Activated CD8-positive, alpha-beta memory T cell treated with anti-CD3 and anti-CD28 coated beads, Interleukin-2, amount 10 ng/mL, durations not matched to agents 7 days and 5 days (primary cell): Measurements from ENCODE around the gene LRPPRC. TPM values are rescaled to one million over a fixed set of nuclear protein-coding genes. Genes with fewer than 3 reads are reported as not detected.

ENCODE experiments used
- ATAC-seq: fragments of 150-1000 bp; cut with Tn5 transposase; one replicate; pipeline ENCODE4 v1.10.0; 2021; ENCODE audit warnings: moderate library complexity
- CTCF ChIA-PET: fragments of 350-600 bp; sonication (Branson Sonifier 250); formaldehyde crosslinking; loops from one replicate; lab custom pipeline; 2021; ENCODE audit warnings: antibody characterized with exemption; lab: Charles Lee
- DNase-seq: peaks from one replicate; pipeline ENCODE4 v3.0.0-alpha.2; 2020
- H3K27ac Mint-ChIP-seq: one replicate; pipeline ENCODE4 v1.8.0; 2021; ENCODE audit warnings: mild to moderate bottlenecking, mixed read lengths
- H3K27me3 Mint-ChIP-seq: one replicate; pipeline ENCODE4 v1.8.0; 2021; ENCODE audit warnings: mixed read lengths
- H3K36me3 Mint-ChIP-seq: one replicate; pipeline ENCODE4 v1.8.0; 2021; ENCODE audit warnings: mild to moderate bottlenecking, mixed read lengths
- H3K4me1 Mint-ChIP-seq: one replicate; pipeline ENCODE4 v1.8.0; 2021; ENCODE audit warnings: mixed read lengths
- H3K4me3 Mint-ChIP-seq: one replicate; pipeline ENCODE4 v1.8.0; 2021; ENCODE audit warnings: mild to moderate bottlenecking, moderate library complexity, mixed read lengths
- H3K9me3 Mint-ChIP-seq: one replicate; pipeline ENCODE4 v1.8.0; 2022; ENCODE audit warnings: low read depth, mixed read lengths
- total RNA-seq, 2 experiments: library from RNA; stranded (reverse); gene quantifications; one replicate each; pipeline ENCODE4 v1.2.3, GENCODE V29; 2021

LRPPRC gene
- total RNA-seq, 2 experiments from 2014 or later, result 70.0 to 103 TPM

- no peaks in the 10 kb centered on the region for H3K9me3 Mint-ChIP-seq
- no peaks in the 10 kb centered on the region for H3K4me1 Mint-ChIP-seq
- DNase-seq, result peak; percentile 26
- CTCF ChIA-PET, result no interaction called here
- H3K27me3 Mint-ChIP-seq, result peaks cover 19% of the 10 kb centered on the region
- no peak for ATAC-seq
- no peak within 1 kb of the TSS for H3K27ac Mint-ChIP-seq
- H3K4me3 Mint-ChIP-seq, result no peak within 1 kb of the TSS
- H3K36me3 Mint-ChIP-seq, result no peaks in the 10 kb centered on the region
These were observed 157.1 kb downstream of the LRPPRC start, which contains the start of the genes ABCG5 and ABCG8 for GRCh38 chr2:43838560-43839267. ABCG5 (minus strand) TSS chr2:43838839; CDS start chr2:43838679, 160 bp downstream. ABCG8 (plus strand) TSS chr2:43838971; CDS start chr2:43839054, 83 bp downstream.

- ATAC-seq (no peak), DNase-seq (peak; percentile 31)
- Mint-ChIP-seq H3K4me1 (no peaks in the 10 kb centered on the region), H3K27ac (no peak overlapping the region), H3K27me3 (peaks cover 18% of the 10 kb centered on the region), H3K9me3 (no peaks in the 10 kb centered on the region), H3K36me3 (no peaks in the 10 kb centered on the region), H3K4me3 (no peak overlapping the region)
- CTCF ChIA-PET, result no interaction called here
These were observed 157.8 kb downstream of the LRPPRC start for GRCh38 chr2:43837831-43838559.

- Mint-ChIP-seq H3K4me1 (no peaks in the 10 kb centered on the region), H3K27ac (no peak overlapping the region), H3K4me3 (no peak overlapping the region), H3K9me3 (no peaks in the 10 kb centered on the region), H3K27me3 (peaks cover 25% of the 10 kb centered on the region), H3K36me3 (no peaks in the 10 kb centered on the region)
- CTCF ChIA-PET, result interaction anchor here (0.6 kb wide), 1 partner anchor 43 kb away, joined by 4 read pairs; no protein-coding TSS in a partner anchor
- ATAC-seq, result no peak
- peak; percentile 18 for DNase-seq
These were observed 158.8 kb downstream of the LRPPRC start for GRCh38 chr2:43837033-43837432.

Other genes starting within 250 kb of the LRPPRC start
- 1 to 10 TPM; 5.1 to 5.9 TPM for gene DYNC2LI1, start 221.9 kb downstream of the LRPPRC start, total RNA-seq
- gene ABCG5, start 157.2 kb downstream of the LRPPRC start, total RNA-seq, result not detected
- gene ABCG8, start 157.0 kb downstream of the LRPPRC start, total RNA-seq, result not detected
- 10 to 100 TPM; 56.4 to 57.0 TPM for gene PPM1B, start 172.9 kb upstream of the LRPPRC start, total RNA-seq